Measurements from ENCODE around the gene COLGALT1.

Gene COLGALT1

GRCh38 chr19:17602217-17602616, 46.8 kb downstream of the COLGALT1 start:
- DNase-seq, result no peak

DNA sequence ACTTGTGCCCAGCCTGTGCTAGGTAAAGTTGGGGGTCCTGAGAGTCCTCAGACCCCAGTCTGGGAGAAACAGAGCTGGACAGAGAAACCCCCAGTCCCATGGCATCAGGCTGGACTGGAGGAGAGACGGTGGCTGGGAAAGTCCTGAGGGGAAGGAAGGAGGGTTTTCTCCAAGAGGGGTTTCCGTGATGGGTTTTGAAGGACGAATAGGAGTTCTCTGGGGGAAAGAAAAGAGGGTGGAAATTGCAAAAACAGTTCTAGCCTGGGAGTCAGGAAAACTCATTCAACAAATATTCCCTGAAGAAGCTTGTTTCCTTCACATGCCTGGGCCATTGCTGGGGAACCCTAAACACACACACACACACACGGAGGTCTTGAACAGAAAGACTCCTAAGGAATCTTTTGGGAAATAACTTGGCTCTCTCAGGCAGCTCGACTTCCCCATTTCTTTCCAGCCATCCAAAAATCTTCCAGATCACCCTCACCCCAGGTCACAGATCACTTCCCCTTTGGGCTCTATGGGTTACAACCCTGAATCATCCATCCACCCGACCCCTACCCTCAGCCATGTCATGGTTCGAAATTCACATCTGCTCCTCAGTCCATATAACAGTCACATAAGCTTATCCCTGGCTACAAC, 47.5 kb downstream of the COLGALT1 start:
- DNase-seq, result no peak

- no peak for DNase-seq
Measured at GRCh38 chr19:17604372-17605025, 49.0 kb downstream of the COLGALT1 start.

GRCh38 chr19:17605117-17605516, 49.7 kb downstream of the COLGALT1 start:
- no peak for DNase-seq

- no peak for DNase-seq
Measured at GRCh38 chr19:17605761-17606589, 50.5 kb downstream of the COLGALT1 start.

DNA sequence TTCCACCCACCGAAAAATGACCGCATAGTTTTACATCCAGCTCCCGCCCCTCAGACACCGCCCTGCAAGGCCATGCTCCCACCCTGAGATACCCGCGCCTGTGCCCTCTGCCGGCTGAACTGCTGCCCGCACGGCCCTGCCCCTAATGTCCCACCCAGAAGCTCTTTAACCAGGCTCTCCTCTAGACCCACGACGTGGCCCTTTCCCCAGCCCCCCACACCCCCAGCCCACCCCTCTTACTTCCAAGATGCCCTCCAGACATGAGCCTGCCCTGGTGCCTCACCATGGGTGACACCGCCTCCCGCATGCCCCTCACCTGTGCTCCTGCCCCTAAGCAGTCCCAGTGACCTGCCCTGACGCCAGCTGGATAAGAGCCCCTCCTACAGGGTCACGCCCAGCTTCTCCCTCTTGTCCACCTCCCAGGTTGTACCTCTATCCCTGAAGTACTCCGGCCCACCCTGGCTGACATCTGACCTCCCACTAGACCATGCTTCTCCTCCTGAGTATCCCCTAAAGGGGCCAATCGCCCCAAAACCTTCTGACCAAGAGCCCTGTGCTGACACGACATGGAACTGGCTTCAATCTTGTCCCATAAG, 51.2 kb downstream of the COLGALT1 start:
- DNase-seq, result no peak

GRCh38 chr19:17607936-17608335, 52.5 kb downstream of the COLGALT1 start:
- no peak for DNase-seq

GRCh38 chr19:17610384-17610783, 54.9 kb downstream of the COLGALT1 start:
- DNase-seq, result no peak

GRCh38 chr19:17611462-17612244, 56.2 kb downstream of the COLGALT1 start:
- no peak for DNase-seq

GRCh38 chr19:17614476-17614875, 59.0 kb downstream of the COLGALT1 start:
- no peak for DNase-seq

- no peak for DNase-seq
Measured at GRCh38 chr19:17615889-17616685, 60.6 kb downstream of the COLGALT1 start.

DNA sequence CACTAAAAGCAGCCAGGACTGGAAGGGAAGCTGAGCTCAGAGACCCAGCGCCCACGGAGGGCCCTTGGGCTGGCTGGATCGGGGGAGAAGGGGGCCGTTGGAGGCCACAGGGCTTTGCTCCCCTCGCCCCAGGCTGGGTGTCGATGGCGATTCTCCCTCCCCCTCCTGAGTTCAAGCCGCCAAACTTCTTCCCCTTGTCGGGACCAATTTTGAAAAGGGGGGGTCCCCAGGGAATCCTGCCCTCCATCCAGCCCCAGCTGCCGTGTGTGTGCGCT, 61.2 kb downstream of the COLGALT1 start:
- no peak for DNase-seq

DNA sequence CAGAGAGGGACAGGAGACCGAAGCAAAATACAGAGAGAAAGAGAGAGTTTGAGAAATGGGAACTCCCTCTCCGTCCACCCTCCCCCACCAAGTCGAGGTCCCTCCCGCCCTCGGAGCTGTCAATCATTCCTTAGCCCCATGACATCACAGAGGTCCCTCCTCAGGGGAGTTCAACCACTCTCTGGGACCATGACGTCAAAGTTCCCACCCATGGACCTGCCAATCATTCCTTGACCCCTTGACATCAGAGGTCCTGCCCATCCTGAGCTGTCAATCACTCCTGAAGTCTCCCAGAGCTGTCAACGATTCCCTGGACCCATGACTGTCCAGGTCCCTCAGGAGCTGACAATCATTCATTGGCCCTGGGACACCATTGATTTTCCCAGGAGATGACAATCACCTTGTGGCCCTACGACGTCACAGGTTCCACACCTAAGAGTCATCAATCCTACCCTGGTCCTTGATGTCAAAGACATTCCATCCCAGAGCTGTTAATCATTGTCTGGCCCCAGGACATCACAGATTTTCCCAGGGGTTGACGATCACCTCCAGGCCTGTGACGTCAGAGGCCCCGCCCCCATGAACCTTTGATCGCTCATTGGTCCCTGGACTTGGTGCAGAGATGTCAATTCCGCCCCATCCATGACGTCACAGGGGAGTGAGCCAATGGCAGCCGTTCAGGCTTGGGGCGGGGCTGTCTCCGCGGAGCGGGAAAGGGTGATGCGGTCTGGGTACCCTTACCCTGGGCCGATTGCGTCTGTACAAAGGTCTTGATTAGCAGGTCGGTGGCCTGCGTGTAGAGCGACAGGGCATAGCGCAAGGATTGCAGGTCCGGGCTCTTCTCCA, 61.7 kb downstream of the COLGALT1 start:
- DNase-seq, result no peak

DNA sequence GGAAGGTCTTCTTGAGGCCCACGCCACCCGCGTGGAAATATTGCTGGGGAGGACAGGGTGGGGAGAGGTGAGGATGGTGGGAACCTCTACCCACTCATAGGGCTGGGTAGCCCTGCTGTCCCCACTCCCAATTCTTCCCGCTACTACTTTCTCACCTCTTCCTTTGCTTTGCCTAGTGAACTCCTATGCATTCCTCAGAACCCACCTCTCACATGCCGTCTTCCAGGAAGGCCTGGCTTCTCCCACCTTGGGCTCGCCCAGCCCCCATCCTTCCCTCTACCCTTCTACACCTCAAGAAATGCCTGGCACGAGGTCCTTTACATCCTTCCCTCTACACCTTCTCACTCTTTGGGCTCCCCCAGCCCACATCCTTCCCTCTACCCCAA, 62.4 kb downstream of the COLGALT1 start:
- DNase-seq, result no peak

- no peak for DNase-seq
Measured at GRCh38 chr19:17618281-17618903, 62.9 kb downstream of the COLGALT1 start.

DNA sequence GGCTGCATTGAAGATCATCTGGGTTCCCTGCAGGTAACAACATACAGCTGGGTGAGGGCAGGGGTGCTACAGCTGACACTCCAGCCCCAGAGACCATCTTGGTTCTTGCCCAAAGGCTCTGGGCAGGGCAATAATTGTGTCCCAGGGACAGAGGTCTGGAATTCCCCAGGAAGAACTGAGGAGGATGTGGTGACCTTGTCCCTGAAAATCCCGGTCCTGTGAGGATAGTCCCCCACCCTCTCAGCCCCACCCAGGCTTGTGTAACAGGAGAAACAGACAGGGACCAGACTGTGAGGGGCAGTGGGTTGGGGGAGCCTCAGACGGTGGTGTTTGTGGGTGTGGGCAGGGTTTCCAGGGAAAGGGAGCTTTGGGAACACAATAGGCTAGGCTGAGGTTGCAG, 63.5 kb downstream of the COLGALT1 start:
- DNase-seq, result no peak

GRCh38 chr19:17620696-17621095, 65.2 kb downstream of the COLGALT1 start:
- no peak for DNase-seq

- no peak for DNase-seq
Measured at GRCh38 chr19:17623224-17623935, 67.9 kb downstream of the COLGALT1 start.

DNA sequence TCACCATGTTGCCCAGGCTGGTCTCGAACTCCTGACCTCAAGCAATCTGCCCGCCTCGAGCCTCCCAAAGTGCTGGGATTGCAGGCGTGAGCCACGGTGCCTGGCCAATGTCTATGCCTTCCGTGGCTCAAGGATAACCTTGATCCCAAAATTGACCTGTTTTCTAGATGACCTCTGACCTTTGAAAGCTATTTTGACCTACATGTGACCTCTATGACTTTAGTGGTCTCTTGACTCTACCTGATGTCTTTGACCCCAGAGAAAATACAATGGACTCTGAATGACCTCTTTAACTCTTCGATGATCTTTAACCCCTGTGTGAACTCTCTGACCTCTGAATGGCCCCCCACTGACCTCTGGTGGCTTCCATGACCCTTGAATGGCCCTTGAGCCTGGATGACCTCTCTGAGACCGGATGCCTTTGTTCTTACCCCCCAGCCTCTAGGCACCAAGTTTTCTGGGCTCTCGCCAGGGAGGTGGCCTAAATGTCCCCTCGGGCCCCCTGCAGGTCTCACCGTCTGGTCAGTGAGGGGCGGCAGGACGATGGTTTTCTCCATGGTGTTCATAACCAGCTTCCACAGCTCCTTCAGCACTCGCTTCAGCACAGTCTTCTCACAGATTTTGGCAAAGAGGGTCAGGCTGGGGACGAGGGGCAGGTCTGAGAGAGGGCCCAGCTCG, 69.0 kb downstream of the COLGALT1 start:
- DNase-seq, result no peak

All from SHP77 treated with DMSO at 0.1 percent for 48 hours (cell line).